ENCODE measurements around the gene VENTX. TPM values are rescaled to one million over a fixed set of nuclear protein-coding genes. Genes with fewer than 3 reads are reported as not detected.

VENTX gene
- total RNA-seq, 1 experiment from 2014 or later, result 28.0 TPM

DNA sequence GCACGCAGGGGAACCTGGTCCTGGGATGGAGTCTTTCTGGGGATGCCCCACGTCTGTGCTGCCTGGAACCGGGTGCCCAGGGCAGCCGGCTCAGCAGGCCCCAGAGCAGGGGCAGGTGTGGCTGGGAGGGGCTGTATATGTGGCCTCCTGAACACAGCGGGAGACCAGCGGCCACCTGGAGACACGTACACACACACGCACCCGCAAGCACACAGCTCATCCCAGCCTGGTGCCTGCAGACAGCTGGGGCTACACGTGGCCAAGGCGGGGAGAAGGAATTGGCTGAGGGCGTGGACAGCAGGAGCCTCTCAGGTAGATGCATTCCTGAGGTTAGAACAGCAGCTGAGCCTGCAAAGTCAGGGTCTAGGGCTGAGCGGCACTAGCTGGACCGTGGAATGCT lies 25.0 kb downstream of the VENTX start (continued):
- no peak for TF ChIP-seq SMAD4 (CRISPR knock-in tag; IDR thresholded peaks at IDR 0.05)
- TF ChIP-seq FOXP1 (CRISPR knock-in tag; IDR thresholded peaks at IDR 0.05; ENCODE audit: borderline replicate concordance), result no peak
- TF ChIP-seq ZNF121 (CRISPR knock-in tag; IDR thresholded peaks at IDR 0.05), result no peak
- no peak for TF ChIP-seq GTF2I (CRISPR knock-in tag; conservative IDR thresholded peaks at IDR 0.05)

DNA sequence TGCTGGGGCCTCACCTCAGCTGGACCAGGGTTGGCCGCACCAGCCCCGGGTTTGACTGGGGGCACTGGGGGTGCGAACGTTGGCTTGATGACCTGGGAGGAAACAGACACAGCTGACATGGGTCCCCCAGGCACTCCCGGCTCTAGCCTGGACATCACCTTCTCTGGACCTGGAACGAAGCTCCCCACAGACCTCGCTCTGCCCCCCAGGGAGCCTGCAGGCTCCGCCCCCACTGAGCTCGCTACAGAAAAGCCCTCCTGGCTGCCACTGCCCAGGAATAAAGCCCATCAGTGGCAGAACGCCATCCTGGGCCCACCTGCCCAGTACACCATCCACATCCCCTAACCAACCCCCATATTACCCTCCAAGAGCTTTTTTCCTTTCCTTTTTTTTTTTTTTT lies 26.0 kb downstream of the VENTX start:
- Mint-ChIP-seq H3K9me3 (no peaks in the 10 kb centered on the region), H3K4me1 (0 out of 2 replicates have a peak, but pooled peaks cover 4% of the 10 kb centered on the region), H3K4me3 (no peak overlapping the region), H3K27me3 (ENCODE audit: low read depth) (peaks cover 19% of the 10 kb centered on the region), H3K36me3 (no peaks in the 10 kb centered on the region), H3K27ac (no peak overlapping the region)
- DNase-seq (ENCODE audit: low spot score) (no peak), ATAC-seq (no peak)
- TF ChIP-seq GABPB1 (CRISPR knock-in tag; IDR thresholded peaks at IDR 0.05), result no peak
- TF ChIP-seq, protein P1, sequence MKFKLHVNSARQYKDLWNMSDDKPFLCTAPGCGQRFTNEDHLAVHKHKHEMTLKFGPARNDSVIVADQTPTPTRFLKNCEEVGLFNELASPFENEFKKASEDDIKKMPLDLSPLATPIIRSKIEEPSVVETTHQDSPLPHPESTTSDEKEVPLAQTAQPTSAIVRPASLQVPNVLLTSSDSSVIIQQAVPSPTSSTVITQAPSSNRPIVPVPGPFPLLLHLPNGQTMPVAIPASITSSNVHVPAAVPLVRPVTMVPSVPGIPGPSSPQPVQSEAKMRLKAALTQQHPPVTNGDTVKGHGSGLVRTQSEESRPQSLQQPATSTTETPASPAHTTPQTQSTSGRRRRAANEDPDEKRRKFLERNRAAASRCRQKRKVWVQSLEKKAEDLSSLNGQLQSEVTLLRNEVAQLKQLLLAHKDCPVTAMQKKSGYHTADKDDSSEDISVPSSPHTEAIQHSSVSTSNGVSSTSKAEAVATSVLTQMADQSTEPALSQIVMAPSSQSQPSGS (CRISPR knock-in tag; IDR thresholded peaks at IDR 0.05; ENCODE audit: borderline replicate concordance, low read depth), result no peak
- no peak for TF ChIP-seq CBFB (CRISPR knock-in tag; IDR thresholded peaks at IDR 0.05; ENCODE audit: low read depth)
- TF ChIP-seq EMX1 (CRISPR knock-in tag; IDR thresholded peaks at IDR 0.05), result no peak
- no peak for TF ChIP-seq NFATC4 (CRISPR knock-in tag; IDR thresholded peaks at IDR 0.05)
- TF ChIP-seq, protein P2, sequence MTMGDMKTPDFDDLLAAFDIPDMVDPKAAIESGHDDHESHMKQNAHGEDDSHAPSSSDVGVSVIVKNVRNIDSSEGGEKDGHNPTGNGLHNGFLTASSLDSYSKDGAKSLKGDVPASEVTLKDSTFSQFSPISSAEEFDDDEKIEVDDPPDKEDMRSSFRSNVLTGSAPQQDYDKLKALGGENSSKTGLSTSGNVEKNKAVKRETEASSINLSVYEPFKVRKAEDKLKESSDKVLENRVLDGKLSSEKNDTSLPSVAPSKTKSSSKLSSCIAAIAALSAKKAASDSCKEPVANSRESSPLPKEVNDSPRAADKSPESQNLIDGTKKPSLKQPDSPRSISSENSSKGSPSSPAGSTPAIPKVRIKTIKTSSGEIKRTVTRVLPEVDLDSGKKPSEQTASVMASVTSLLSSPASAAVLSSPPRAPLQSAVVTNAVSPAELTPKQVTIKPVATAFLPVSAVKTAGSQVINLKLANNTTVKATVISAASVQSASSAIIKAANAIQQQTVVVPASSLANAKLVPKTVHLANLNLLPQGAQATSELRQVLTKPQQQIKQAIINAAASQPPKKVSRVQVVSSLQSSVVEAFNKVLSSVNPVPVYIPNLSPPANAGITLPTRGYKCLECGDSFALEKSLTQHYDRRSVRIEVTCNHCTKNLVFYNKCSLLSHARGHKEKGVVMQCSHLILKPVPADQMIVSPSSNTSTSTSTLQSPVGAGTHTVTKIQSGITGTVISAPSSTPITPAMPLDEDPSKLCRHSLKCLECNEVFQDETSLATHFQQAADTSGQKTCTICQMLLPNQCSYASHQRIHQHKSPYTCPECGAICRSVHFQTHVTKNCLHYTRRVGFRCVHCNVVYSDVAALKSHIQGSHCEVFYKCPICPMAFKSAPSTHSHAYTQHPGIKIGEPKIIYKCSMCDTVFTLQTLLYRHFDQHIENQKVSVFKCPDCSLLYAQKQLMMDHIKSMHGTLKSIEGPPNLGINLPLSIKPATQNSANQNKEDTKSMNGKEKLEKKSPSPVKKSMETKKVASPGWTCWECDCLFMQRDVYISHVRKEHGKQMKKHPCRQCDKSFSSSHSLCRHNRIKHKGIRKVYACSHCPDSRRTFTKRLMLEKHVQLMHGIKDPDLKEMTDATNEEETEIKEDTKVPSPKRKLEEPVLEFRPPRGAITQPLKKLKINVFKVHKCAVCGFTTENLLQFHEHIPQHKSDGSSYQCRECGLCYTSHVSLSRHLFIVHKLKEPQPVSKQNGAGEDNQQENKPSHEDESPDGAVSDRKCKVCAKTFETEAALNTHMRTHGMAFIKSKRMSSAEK (CRISPR knock-in tag; IDR thresholded peaks at IDR 0.05; ENCODE audit: borderline replicate concordance), result no peak
- TF ChIP-seq, protein P3, sequence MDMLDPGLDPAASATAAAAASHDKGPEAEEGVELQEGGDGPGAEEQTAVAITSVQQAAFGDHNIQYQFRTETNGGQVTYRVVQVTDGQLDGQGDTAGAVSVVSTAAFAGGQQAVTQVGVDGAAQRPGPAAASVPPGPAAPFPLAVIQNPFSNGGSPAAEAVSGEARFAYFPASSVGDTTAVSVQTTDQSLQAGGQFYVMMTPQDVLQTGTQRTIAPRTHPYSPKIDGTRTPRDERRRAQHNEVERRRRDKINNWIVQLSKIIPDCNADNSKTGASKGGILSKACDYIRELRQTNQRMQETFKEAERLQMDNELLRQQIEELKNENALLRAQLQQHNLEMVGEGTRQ (CRISPR knock-in tag; IDR thresholded peaks at IDR 0.05), result no peak
- TF ChIP-seq, protein P4, sequence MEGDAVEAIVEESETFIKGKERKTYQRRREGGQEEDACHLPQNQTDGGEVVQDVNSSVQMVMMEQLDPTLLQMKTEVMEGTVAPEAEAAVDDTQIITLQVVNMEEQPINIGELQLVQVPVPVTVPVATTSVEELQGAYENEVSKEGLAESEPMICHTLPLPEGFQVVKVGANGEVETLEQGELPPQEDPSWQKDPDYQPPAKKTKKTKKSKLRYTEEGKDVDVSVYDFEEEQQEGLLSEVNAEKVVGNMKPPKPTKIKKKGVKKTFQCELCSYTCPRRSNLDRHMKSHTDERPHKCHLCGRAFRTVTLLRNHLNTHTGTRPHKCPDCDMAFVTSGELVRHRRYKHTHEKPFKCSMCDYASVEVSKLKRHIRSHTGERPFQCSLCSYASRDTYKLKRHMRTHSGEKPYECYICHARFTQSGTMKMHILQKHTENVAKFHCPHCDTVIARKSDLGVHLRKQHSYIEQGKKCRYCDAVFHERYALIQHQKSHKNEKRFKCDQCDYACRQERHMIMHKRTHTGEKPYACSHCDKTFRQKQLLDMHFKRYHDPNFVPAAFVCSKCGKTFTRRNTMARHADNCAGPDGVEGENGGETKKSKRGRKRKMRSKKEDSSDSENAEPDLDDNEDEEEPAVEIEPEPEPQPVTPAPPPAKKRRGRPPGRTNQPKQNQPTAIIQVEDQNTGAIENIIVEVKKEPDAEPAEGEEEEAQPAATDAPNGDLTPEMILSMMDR (IDR thresholded peaks at IDR 0.05), result no peak
- ChIA-PET CTCF (interaction anchor here (1.0 to 1.6 kb wide), 2 partner anchors 16 to 17 kb away, joined by 3 to 4 read pairs; no protein-coding TSS in a partner anchor), POLR2A (interaction anchor here (0.6 kb wide), 1 partner anchor 14 kb away, joined by 3 read pairs; no protein-coding TSS in a partner anchor)

DNA sequence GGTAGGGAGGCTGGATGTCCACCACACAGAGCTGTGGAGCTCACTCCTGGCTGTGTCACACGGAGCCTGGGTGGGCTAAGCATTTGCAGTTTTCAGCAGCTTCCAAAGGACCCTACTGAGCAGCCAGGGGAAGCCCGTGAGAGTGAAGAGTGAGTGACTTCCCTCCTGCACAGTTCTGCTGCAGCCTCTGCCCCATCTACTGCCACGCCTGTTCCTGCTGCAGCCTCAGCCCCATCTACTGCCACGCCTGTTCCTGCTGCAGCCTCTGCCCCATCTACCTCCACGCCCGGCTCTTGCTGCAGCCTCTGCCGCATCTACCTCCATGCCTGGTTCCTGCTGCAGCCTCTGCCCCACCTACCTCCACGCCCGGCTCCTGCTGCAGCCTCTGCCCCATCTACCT lies 26.8 kb downstream of the VENTX start:
- Mint-ChIP-seq H3K27me3 (ENCODE audit: low read depth) (peaks cover 19% of the 10 kb centered on the region), H3K27ac (no peak overlapping the region), H3K36me3 (no peaks in the 10 kb centered on the region), H3K4me1 (0 out of 2 replicates have a peak, but pooled peaks cover 4% of the 10 kb centered on the region), H3K4me3 (no peak overlapping the region), H3K9me3 (no peaks in the 10 kb centered on the region)
- DNase-seq (ENCODE audit: low spot score) (no peak), ATAC-seq (no peak)
- POLR2A ChIA-PET, result interaction anchor here (0.6 kb wide), 1 partner anchor 13 kb away, joined by 3 read pairs; no protein-coding TSS in a partner anchor
- CTCF ChIA-PET, result interaction anchor here (1.0 kb wide), 1 partner anchor 18 kb away, joined by 3 read pairs; no protein-coding TSS in a partner anchor
- TF ChIP-seq TCF7 (CRISPR knock-in tag; IDR thresholded peaks at IDR 0.05; ENCODE audit: low read depth) (no peak), ZNF396 (CRISPR knock-in tag; IDR thresholded peaks at IDR 0.05; ENCODE audit: borderline replicate concordance) (no peak), ZNF232 (CRISPR knock-in tag; IDR thresholded peaks at IDR 0.05) (no peak), ZNF219 (CRISPR knock-in tag; IDR thresholded peaks at IDR 0.05; ENCODE audit: borderline replicate concordance) (no peak), JUN (CRISPR knock-in tag; IDR thresholded peaks at IDR 0.05) (no peak), MXD4 (CRISPR knock-in tag; IDR thresholded peaks at IDR 0.05; ENCODE audit: borderline replicate concordance) (no peak), TEAD1 (CRISPR knock-in tag; IDR thresholded peaks at IDR 0.05) (no peak), MYBL2 (CRISPR knock-in tag; IDR thresholded peaks at IDR 0.05) (no peak), ZNF263 (CRISPR knock-in tag; IDR thresholded peaks at IDR 0.05; ENCODE audit: low read depth) (no peak)
- TF ChIP-seq, protein P5, sequence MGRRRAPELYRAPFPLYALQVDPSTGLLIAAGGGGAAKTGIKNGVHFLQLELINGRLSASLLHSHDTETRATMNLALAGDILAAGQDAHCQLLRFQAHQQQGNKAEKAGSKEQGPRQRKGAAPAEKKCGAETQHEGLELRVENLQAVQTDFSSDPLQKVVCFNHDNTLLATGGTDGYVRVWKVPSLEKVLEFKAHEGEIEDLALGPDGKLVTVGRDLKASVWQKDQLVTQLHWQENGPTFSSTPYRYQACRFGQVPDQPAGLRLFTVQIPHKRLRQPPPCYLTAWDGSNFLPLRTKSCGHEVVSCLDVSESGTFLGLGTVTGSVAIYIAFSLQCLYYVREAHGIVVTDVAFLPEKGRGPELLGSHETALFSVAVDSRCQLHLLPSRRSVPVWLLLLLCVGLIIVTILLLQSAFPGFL (CRISPR knock-in tag; IDR thresholded peaks at IDR 0.05; ENCODE audit: borderline replicate concordance), result no peak
- TF ChIP-seq, protein P6, sequence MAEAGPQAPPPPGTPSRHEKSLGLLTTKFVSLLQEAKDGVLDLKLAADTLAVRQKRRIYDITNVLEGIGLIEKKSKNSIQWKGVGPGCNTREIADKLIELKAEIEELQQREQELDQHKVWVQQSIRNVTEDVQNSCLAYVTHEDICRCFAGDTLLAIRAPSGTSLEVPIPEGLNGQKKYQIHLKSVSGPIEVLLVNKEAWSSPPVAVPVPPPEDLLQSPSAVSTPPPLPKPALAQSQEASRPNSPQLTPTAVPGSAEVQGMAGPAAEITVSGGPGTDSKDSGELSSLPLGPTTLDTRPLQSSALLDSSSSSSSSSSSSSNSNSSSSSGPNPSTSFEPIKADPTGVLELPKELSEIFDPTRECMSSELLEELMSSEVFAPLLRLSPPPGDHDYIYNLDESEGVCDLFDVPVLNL (CRISPR knock-in tag; IDR thresholded peaks at IDR 0.05; ENCODE audit: borderline replicate concordance, low read depth), result no peak
- TF ChIP-seq, protein P7, sequence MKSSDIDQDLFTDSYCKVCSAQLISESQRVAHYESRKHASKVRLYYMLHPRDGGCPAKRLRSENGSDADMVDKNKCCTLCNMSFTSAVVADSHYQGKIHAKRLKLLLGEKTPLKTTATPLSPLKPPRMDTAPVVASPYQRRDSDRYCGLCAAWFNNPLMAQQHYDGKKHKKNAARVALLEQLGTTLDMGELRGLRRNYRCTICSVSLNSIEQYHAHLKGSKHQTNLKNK (CRISPR knock-in tag; IDR thresholded peaks at IDR 0.05), result no peak
